PC-3 (cell line): Measurements from ENCODE around the gene TENM4. TPM values are rescaled to one million over a fixed set of nuclear protein-coding genes. Genes with fewer than 3 reads are reported as not detected.

ENCODE experiments used
- ATAC-seq: fragments of 200-7000 bp; cut with Tn5 transposase; 2 replicates; pipeline ENCODE4 v1.9.1; 2020; ENCODE audit warnings: mild to moderate bottlenecking, moderate library complexity
- BruUV-seq: library from RNA; stranded (reverse); fragments of 400-500 nt; replicated peaks from 2 replicates; lab custom pipeline; 2021; lab: Mats Ljungman, UMichigan
- CTCF ChIA-PET: fragments of 300-600 bp; sonication (Branson Sonifier 250); formaldehyde crosslinking; loops from one replicate; lab custom pipeline; 2022; ENCODE audit warnings: antibody characterized with exemption; lab: Charles Lee
- POLR2A ChIA-PET: fragments of 300-600 bp; sonication (Branson Sonifier 250); formaldehyde crosslinking; loops from one replicate; lab custom pipeline; 2022; ENCODE audit warnings: antibody characterized with exemption; ENCODE audit not compliant: unreplicated experiment; lab: Charles Lee
- DNase-seq: peaks from one replicate; pipeline ENCODE4 v3.0.0-alpha.2; 2015
- H2AFZ ChIP-seq: fragments of 300-600 bp; sonication (generic); 2 replicates; pipeline ENCODE4 v1.6.0; 2016; ENCODE audit warnings: antibody characterized with exemption, low read length
- H3F3A ChIP-seq: fragments of 300-600 bp; sonication (generic); one replicate; pipeline ENCODE4 v1.6.0; 2017; ENCODE audit warnings: antibody characterized with exemption, low read length, control low read depth, mild to moderate bottlenecking; ENCODE audit not compliant: unreplicated experiment
- H3K27ac ChIP-seq: fragments of 300-600 bp; sonication (generic); 2 replicates; pipeline ENCODE4 v1.5.1; 2016; ENCODE audit warnings: mild to moderate bottlenecking, low read length
- H3K27me3 ChIP-seq: fragments of 300-600 bp; sonication (generic); 2 replicates; pipeline ENCODE4 v1.6.1; 2016; ENCODE audit warnings: low read length, mixed read lengths
- H3K36me3 ChIP-seq: fragments of 300-600 bp; sonication (generic); 2 replicates; pipeline ENCODE4 v1.6.1; 2016; ENCODE audit warnings: low read depth, mixed run types, low read length, mixed read lengths
- H3K4me1 ChIP-seq: fragments of 300-600 bp; sonication (generic); 2 replicates; pipeline ENCODE4 v1.5.1; 2016; ENCODE audit warnings: low read length; ENCODE audit not compliant: insufficient read depth
- H3K4me2 ChIP-seq: fragments of 300-600 bp; sonication (generic); 2 replicates; pipeline ENCODE4 v1.6.0; 2016; ENCODE audit warnings: low read length
- H3K4me3 ChIP-seq: fragments of 300-600 bp; sonication (generic); 2 replicates; pipeline ENCODE4 v1.5.1; 2016; ENCODE audit warnings: mild to moderate bottlenecking, low read length, mixed read lengths
- H3K79me2 ChIP-seq: fragments of 300-600 bp; sonication (generic); 2 replicates; pipeline ENCODE4 v1.6.1; 2017; ENCODE audit warnings: low read length, mixed read lengths
- H3K9ac ChIP-seq: fragments of 300-600 bp; sonication (generic); 2 replicates; pipeline ENCODE4 v1.6.0; 2016; ENCODE audit warnings: mild to moderate bottlenecking, low read length
- H3K9me2 ChIP-seq: fragments of 300-600 bp; sonication (generic); replicated peaks from 2 replicates; pipeline ENCODE4 v1.6.1; 2016; ENCODE audit warnings: mixed run types, low read length, mixed read lengths
- H3K9me3 ChIP-seq: fragments of 300-600 bp; sonication (generic); 2 replicates; pipeline ENCODE4 v1.6.1; 2016; ENCODE audit warnings: low read length, mixed read lengths
- H4K20me1 ChIP-seq: fragments of 300-600 bp; sonication (generic); 2 replicates; pipeline ENCODE4 v1.6.1; 2016; ENCODE audit warnings: low read length, mixed read lengths
- EZH2 ChIP-seq: fragments of 300-600 bp; sonication (generic); IDR thresholded peaks from one replicate; pipeline ENCODE4 v1.6.1; 2017; ENCODE audit warnings: antibody characterized with exemption, mild to moderate bottlenecking, low read length; ENCODE audit not compliant: unreplicated experiment
- EZH2phosphoT487 ChIP-seq: fragments of 300-600 bp; sonication (generic); IDR thresholded peaks from 2 replicates; pipeline ENCODE4 v1.6.1; 2018; ENCODE audit warnings: mild to moderate bottlenecking, antibody characterized with exemption, low read length, borderline replicate concordance
- intact Hi-C: fragments of 100-400 bp; cut with micrococcal nuclease; formaldehyde crosslinking; loops from 2 replicates; pipeline ENCODE4 v1.9.0; 2023
- total RNA-seq: library from RNA; depleted of rRNA; stranded (reverse); fragments of >200 nt; gene quantifications from 2 replicates; pipeline ENCODE4 v1.2.3, GENCODE V29; 2014
- TF ChIP-seq, protein P1 (sequence below): fragments of 300-600 bp; sonication (generic); conservative IDR thresholded peaks from 2 replicates; pipeline ENCODE4 v1.5.1; 2017; ENCODE audit warnings: antibody characterized with exemption, low read depth, mild to moderate bottlenecking, low read length

Gene TENM4
- total RNA-seq, 1 experiment from 2014 or later = 19.7 TPM

DNA sequence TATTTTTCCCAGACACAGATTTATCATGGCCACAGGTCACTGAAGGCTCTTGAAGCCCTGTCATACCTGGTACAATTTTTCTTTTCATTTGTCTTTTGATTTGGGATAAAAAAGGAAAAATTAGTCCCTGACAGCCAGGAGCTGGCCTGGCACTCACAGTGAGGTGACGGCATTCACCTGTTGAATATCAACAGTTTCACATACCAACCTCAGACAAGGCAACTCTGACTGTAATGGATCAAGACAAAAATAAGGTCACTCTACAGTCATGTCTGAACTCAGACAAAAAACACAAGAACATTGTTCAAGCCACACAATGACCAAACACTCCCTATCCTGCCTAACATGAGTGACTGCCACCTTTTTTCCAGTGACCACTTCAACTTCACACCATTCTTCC, 392.9 kb downstream of the TENM4 start:
- ChIA-PET POLR2A (no interaction called here), CTCF (no interaction called here)
- DNase-seq (no peak), ATAC-seq (no peak)
- H3K27ac ChIP-seq = no peak overlapping the region
- H3K36me3 ChIP-seq = no peaks in the 10 kb centered on the region
- no peak overlapping the region for H3K4me2 ChIP-seq
- no peaks in the 10 kb centered on the region for H3K9me2 ChIP-seq
- no peaks in the 10 kb centered on the region for H3K79me2 ChIP-seq
- no peaks in the 10 kb centered on the region for H3K4me1 ChIP-seq
- no peak overlapping the region for H3K9ac ChIP-seq
- no peaks in the 10 kb centered on the region for H3K9me3 ChIP-seq
- TF ChIP-seq, protein P1, sequence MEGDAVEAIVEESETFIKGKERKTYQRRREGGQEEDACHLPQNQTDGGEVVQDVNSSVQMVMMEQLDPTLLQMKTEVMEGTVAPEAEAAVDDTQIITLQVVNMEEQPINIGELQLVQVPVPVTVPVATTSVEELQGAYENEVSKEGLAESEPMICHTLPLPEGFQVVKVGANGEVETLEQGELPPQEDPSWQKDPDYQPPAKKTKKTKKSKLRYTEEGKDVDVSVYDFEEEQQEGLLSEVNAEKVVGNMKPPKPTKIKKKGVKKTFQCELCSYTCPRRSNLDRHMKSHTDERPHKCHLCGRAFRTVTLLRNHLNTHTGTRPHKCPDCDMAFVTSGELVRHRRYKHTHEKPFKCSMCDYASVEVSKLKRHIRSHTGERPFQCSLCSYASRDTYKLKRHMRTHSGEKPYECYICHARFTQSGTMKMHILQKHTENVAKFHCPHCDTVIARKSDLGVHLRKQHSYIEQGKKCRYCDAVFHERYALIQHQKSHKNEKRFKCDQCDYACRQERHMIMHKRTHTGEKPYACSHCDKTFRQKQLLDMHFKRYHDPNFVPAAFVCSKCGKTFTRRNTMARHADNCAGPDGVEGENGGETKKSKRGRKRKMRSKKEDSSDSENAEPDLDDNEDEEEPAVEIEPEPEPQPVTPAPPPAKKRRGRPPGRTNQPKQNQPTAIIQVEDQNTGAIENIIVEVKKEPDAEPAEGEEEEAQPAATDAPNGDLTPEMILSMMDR = no peak
- no peak overlapping the region for H2AFZ ChIP-seq
- BruUV-seq = no TSS peak
- no peaks in the 10 kb centered on the region for H3F3A ChIP-seq
- H3K4me3 ChIP-seq = no peak overlapping the region
- intact Hi-C loops = no loop called here
- no peaks in the 10 kb centered on the region for H4K20me1 ChIP-seq
- no peaks in the 10 kb centered on the region for H3K27me3 ChIP-seq

DNA sequence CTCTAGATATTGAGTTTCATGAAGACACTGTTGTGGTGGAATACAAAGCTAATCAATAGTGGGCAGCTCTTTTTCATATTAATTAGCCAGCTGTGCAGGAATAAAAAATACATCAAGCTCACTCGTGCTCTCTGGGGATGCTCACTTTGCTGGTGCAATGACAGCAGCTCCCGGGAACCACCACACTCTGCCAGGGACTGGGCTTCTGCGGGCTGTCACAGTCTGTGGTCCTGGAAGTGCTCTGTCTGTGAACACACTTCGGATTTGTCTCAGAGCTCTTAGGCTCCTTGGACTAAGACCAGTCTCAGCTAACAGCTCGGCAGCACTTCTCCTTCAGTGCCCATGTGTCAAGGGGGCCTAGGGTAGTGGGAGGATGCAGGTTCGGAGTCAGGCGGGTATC, 393.5 kb downstream of the TENM4 start:
- H3K9me2 ChIP-seq = no peaks in the 10 kb centered on the region
- TF ChIP-seq EZH2 = no peak
- TF ChIP-seq, protein P1 = no peak
- no peak for TF ChIP-seq EZH2phosphoT487
- no peak overlapping the region for H2AFZ ChIP-seq
- BruUV-seq = no TSS peak
- H3K79me2 ChIP-seq = no peaks in the 10 kb centered on the region
- POLR2A ChIA-PET = interaction anchor here (0.6 kb wide), 1 partner anchor 166 kb away, joined by 4 read pairs; no protein-coding TSS in a partner anchor
- CTCF ChIA-PET = no interaction called here
- no peak for DNase-seq
- H3K4me2 ChIP-seq = no peak overlapping the region
- H3K36me3 ChIP-seq = no peaks in the 10 kb centered on the region
- no peaks in the 10 kb centered on the region for H3F3A ChIP-seq
- intact Hi-C loops = no loop called here
- no peaks in the 10 kb centered on the region for H3K9me3 ChIP-seq
- no peak overlapping the region for H3K27ac ChIP-seq
- no peaks in the 10 kb centered on the region for H4K20me1 ChIP-seq
- ATAC-seq = no peak
- H3K27me3 ChIP-seq = no peaks in the 10 kb centered on the region
- no peak overlapping the region for H3K4me3 ChIP-seq
- no peak overlapping the region for H3K9ac ChIP-seq
- H3K4me1 ChIP-seq = no peaks in the 10 kb centered on the region

DNA sequence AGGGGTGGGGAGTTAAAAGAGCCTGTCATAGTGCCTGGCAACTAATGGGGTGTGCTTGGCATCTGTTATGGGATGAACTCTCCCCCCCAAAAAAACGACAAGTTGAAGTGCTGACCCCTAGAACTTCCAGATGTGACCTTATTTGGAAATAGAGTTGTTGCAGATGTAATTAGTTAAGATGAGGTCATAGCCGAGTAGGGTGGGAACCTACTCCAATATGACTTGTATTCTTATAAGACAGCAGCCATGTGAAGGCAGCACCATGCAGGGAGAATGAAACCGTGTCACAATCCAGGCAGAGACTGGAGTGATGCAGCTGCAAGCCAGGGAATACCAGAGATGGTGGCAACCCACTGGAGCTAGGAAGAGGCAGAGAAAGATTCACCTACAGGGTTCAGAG, 394.5 kb downstream of the TENM4 start:
- ATAC-seq (no peak), DNase-seq (no peak)
- Histone ChIP-seq H3K9me2 (no peaks in the 10 kb centered on the region), H3K9ac (no peak overlapping the region), H3K79me2 (no peaks in the 10 kb centered on the region), H3K4me3 (no peak overlapping the region), H3F3A (no peaks in the 10 kb centered on the region), H3K4me1 (no peaks in the 10 kb centered on the region), H3K9me3 (no peaks in the 10 kb centered on the region), H3K36me3 (no peaks in the 10 kb centered on the region), H3K27me3 (no peaks in the 10 kb centered on the region), H4K20me1 (no peaks in the 10 kb centered on the region), H2AFZ (no peak overlapping the region), H3K27ac (no peak overlapping the region), H3K4me2 (no peak overlapping the region)
- TF ChIP-seq EZH2phosphoT487 (no peak), EZH2 (no peak)
- TF ChIP-seq, protein P1 = no peak
- intact Hi-C loops = no loop called here
- no TSS peak for BruUV-seq
- CTCF ChIA-PET = no interaction called here
- POLR2A ChIA-PET = no interaction called here
